ENCODE results near the gene KHDRBS2.

GRCh38 chr6:62285612-62286469 is at the start of gene KHDRBS2:
- TF ChIP-seq, protein P1, sequence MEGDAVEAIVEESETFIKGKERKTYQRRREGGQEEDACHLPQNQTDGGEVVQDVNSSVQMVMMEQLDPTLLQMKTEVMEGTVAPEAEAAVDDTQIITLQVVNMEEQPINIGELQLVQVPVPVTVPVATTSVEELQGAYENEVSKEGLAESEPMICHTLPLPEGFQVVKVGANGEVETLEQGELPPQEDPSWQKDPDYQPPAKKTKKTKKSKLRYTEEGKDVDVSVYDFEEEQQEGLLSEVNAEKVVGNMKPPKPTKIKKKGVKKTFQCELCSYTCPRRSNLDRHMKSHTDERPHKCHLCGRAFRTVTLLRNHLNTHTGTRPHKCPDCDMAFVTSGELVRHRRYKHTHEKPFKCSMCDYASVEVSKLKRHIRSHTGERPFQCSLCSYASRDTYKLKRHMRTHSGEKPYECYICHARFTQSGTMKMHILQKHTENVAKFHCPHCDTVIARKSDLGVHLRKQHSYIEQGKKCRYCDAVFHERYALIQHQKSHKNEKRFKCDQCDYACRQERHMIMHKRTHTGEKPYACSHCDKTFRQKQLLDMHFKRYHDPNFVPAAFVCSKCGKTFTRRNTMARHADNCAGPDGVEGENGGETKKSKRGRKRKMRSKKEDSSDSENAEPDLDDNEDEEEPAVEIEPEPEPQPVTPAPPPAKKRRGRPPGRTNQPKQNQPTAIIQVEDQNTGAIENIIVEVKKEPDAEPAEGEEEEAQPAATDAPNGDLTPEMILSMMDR (conservative IDR thresholded peaks at IDR 0.05; ENCODE audit: low read depth, low read length): no peak
- no peak for TF ChIP-seq EZH2 (IDR thresholded peaks at IDR 0.05; ENCODE audit: borderline replicate concordance, low read depth, low read length, poor library complexity, severe bottlenecking)
